Heart right ventricle (tissue), 16 donors: ENCODE data around the gene ST6GALNAC3. TPM values are rescaled to one million over a fixed set of nuclear protein-coding genes. Genes with fewer than 3 reads are reported as not detected.

Source experiments
- ATAC-seq, 8 donors: fragments of 200-7000 bp; cut with Tn5 transposase; one replicate each; pipeline ENCODE4 v1.9.1; 2020; ENCODE audit warnings: mild to moderate bottlenecking in 8 of 8, moderate library complexity in 8 of 8, moderate number of reproducible peaks in 1 of 8
- DNase-seq, 2 donors: peaks; one replicate each; pipeline ENCODE4 v3.0.0-alpha.2; 2020
- H3K27ac ChIP-seq, 10 donors: fragments of 200-600 bp; sonication (generic) in 2 of 10; one replicate each; pipeline versions ENCODE4 v1.5.0 to v1.8.0; 2020 to 2022; ENCODE audit warnings: mild to moderate bottlenecking in 3 of 10
- H3K27me3 ChIP-seq, 7 donors: fragments of 200-600 bp; one replicate each; pipeline ENCODE4 v1.8.0; 2021 to 2022; ENCODE audit warnings: mild to moderate bottlenecking in 2 of 7
- H3K36me3 ChIP-seq, 9 donors: fragments of 200-600 bp; sonication (generic) in 1 of 9; one replicate each; pipeline versions ENCODE4 v1.5.0 to v1.8.0; 2020 to 2022; ENCODE audit warnings: mild to moderate bottlenecking in 2 of 9
- H3K4me1 ChIP-seq, 9 donors: fragments of 200-600 bp; sonication (generic) in 1 of 9; one replicate each; pipeline versions ENCODE4 v1.5.0 to v1.8.0; 2020 to 2022; ENCODE audit warnings: mild to moderate bottlenecking in 4 of 9
- H3K4me3 ChIP-seq, 10 donors: fragments of 200-600 bp; sonication (generic) in 2 of 10; one replicate each; pipeline versions ENCODE4 v1.5.0 to v1.8.0; 2020 to 2022; ENCODE audit warnings: mild to moderate bottlenecking in 7 of 10, moderate library complexity in 2 of 10
- H3K9me3 ChIP-seq, 11 donors: fragments of 200-600 bp in 10 of 11; sonication (generic) in 2 of 11; one replicate each; pipeline versions ENCODE4 v1.5.0 to v1.8.0; 2013 to 2022; ENCODE audit warnings: mild to moderate bottlenecking in 2 of 11, control low read depth in 1 of 11, moderate library complexity in 1 of 11
- WGBS, 2 donors: extraction: QIAGEN DNeasy Blood & Tissue Kit; methylation state at CpG; one replicate each; pipeline ENCODE4 v1.1.7; 2013; ENCODE audit warnings: inconsistent platforms in 1 of 2; 5-methylcytosine and 5-hydroxymethylcytosine counted together
- intact Hi-C, 10 donors: fragments of 100-400 bp; cut with DNase I; formaldehyde crosslinking; loops; one replicate each; pipeline versions ENCODE4 v1.11.1 to v1.14.2; 2022
- polyA plus RNA-seq, 2 donors: library from polyadenylated mRNA; stranded (reverse); fragments of 200-250 nt; gene quantifications; one replicate each; pipeline ENCODE4 v1.2.3, GENCODE V29; 2013
- total RNA-seq, 10 donors: library from RNA; stranded (reverse); fragmentation: NEBNext Ultra II Directional in 3 of 10; extraction: Animal tissue kit (Norgen Biotek cat#: 25700) in 3 of 10; gene quantifications; one replicate each; pipeline versions ENCODE4 v1.2.1 to v1.2.4, GENCODE V29; 2021 to 2023
- TF ChIP-seq, protein P1 (sequence below), 9 donors: fragments of 200-600 bp; sonication (generic) in 2 of 9; IDR thresholded peaks; one replicate each; pipeline versions ENCODE4 v1.5.0 to v1.8.0; 2021 to 2022; ENCODE audit warnings: antibody characterized with exemption in 9 of 9, mild to moderate bottlenecking in 5 of 9, moderate library complexity in 1 of 9
- donor health status: Arrhythmogenic right ventricular cardiomyopathy.
- donor health status: ischemic (EF 13 %, LVEDD 7.1; RV severe dilation, severe dysfunction).
- donor health status: healthy with polysubstance abuse.
- donor health status: DM: no; HTN: yes; CAD: no.
- donor health status: DM: no; HTN: no; CAD: no.
- donor health status: ischemic (EF 25% LVEDD 6.9; RV normal size, moderate dysfunction).
- donor health status: ischemic (EF 25% LVEDD 5.7; RV mildly dilated, moderate dysfunction).
- donor health status: healthy.
- donor health status: DM: yes; HTN: yes; CAD: no.
- donor health status: Ischemic cardiomyopathy.
- donor health status: ischemic (EF 35%, LVEDD 5.7; RV mildly dilated, moderate dysfunction).
- donor health status: nonischemic (EF 11% LVEDD 7.7; RV severe dilation, severe dysfunction).
- donor health status: DM: yes; HTN: yes; CAD: no.
- donor health status: PGD.
- donor health status: ischemic (EF 29% LVEDD 5.4; RV normal size, mild dysfunction).
- donor health status: nonischemic (EF 23%, LVEDD 6.1; RV moderate dilation, normal function).

Gene ST6GALNAC3
- total and polyA plus RNA-seq, 12 donors, result 2.8 to 10.3 (median 4.8) TPM

DNA sequence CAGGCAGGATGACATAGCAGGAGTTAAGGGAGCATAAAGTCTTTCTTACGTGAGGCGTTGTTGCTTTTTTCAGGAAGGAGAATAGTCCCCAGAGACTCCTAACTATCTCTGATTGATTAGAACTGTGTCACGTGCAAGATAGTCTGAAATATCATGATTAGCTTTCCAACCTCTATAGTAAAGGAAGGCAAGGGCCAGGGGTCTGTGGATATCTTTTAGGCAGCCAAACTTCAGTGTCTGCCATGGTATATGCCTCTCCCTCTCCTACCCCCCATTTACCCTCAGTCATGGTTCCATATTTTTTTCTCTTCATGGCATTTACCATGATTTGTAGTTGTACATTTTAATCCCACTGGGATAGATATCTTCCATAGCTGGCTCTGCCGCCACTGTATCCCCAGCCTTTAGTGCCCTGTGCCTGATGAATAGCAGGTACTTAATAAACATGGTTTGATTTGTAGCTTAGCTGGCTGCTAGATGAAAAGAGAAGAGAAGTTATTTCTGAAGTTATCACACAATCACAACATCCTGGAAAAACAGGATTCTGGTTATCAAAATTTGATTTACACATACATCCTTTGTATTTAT is 474.1 kb downstream of the ST6GALNAC3 start:
- TF ChIP-seq, protein P1, sequence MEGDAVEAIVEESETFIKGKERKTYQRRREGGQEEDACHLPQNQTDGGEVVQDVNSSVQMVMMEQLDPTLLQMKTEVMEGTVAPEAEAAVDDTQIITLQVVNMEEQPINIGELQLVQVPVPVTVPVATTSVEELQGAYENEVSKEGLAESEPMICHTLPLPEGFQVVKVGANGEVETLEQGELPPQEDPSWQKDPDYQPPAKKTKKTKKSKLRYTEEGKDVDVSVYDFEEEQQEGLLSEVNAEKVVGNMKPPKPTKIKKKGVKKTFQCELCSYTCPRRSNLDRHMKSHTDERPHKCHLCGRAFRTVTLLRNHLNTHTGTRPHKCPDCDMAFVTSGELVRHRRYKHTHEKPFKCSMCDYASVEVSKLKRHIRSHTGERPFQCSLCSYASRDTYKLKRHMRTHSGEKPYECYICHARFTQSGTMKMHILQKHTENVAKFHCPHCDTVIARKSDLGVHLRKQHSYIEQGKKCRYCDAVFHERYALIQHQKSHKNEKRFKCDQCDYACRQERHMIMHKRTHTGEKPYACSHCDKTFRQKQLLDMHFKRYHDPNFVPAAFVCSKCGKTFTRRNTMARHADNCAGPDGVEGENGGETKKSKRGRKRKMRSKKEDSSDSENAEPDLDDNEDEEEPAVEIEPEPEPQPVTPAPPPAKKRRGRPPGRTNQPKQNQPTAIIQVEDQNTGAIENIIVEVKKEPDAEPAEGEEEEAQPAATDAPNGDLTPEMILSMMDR (IDR thresholded peaks at IDR 0.05), result no peak
- intact Hi-C loops, result no loop called here
- Histone ChIP-seq H3K27ac (no peak overlapping the region), H3K4me3 (no peak overlapping the region), H3K27me3 (no peaks in the 10 kb centered on the region), H3K36me3 (no peaks in the 10 kb centered on the region), H3K9me3 (no peaks in the 10 kb centered on the region), H3K4me1 (no peaks in the 10 kb centered on the region)
- WGBS, 2 donors, result 72 to 83% methylated on average over 4 of the region's 4 CpGs
- ATAC-seq (no peak), DNase-seq (no peak)

DNA sequence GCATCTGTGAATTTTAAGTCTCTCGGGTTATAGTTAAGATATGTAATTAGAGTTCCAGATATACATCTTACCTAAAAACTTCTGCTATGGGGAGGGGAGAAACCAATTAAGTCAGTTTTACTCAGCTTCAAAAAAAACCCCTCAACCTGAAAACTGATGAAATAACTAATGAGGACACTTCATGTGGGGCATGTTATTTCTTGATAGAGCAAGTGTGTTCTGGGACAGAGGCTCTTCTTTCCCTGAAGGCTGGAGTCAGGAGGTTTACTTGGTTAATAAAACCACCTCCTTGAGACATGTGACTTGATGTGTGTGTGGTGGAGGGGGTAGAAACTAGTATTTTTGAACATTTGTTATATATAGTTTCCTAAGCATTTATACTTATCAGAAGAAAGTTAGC is 479.7 kb downstream of the ST6GALNAC3 start:
- Histone ChIP-seq H3K27me3 (no peaks in the 10 kb centered on the region), H3K4me3 (no peak overlapping the region), H3K36me3 (no peaks in the 10 kb centered on the region), H3K4me1 (no peaks in the 10 kb centered on the region), H3K27ac (no peak overlapping the region), H3K9me3 (no peaks in the 10 kb centered on the region)
- DNase-seq (no peak), ATAC-seq (no peak)
- 87 to 93% methylated on average over 1 of the region's 1 CpG for WGBS, 2 donors
- intact Hi-C loops, result no loop called here
- TF ChIP-seq, protein P1 (IDR thresholded peaks at IDR 0.05), result no peak

DNA sequence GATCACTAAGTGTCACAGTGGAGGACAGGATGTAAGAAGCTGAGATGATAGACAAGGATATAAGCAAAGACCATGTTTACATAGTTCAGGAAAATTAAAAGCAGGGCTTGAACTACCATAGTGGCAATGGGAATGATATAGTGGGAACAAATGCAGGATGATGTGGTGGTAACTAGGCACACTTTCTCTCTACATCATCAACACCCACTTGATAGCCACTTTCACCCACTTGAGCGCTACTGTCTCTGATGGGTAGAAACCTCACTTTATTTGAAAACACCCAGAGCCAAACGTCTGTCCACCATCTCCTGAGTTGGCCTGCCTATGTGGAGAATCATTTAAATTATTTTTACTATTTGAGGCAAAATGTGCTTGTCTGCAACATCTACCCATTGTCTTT is 487.7 kb downstream of the ST6GALNAC3 start:
- no peaks in the 10 kb centered on the region for H3K36me3 ChIP-seq
- WGBS, 2 donors, result 77 to 86% methylated on average over 2 of the region's 2 CpGs
- H3K27ac ChIP-seq, result no peak overlapping the region
- ATAC-seq (no peak), DNase-seq (no peak)
- H3K9me3 ChIP-seq, result no peaks in the 10 kb centered on the region
- TF ChIP-seq, protein P1 (IDR thresholded peaks at IDR 0.05), result no peak
- no peak overlapping the region for H3K4me3 ChIP-seq
- no peaks in the 10 kb centered on the region for H3K27me3 ChIP-seq
- H3K4me1 ChIP-seq, result no peaks in the 10 kb centered on the region
- intact Hi-C loops, result loop anchor here in 1 of 10 donors (5.0 kb wide), 1 partner anchor 50 kb away; no protein-coding TSS in a partner anchor

DNA sequence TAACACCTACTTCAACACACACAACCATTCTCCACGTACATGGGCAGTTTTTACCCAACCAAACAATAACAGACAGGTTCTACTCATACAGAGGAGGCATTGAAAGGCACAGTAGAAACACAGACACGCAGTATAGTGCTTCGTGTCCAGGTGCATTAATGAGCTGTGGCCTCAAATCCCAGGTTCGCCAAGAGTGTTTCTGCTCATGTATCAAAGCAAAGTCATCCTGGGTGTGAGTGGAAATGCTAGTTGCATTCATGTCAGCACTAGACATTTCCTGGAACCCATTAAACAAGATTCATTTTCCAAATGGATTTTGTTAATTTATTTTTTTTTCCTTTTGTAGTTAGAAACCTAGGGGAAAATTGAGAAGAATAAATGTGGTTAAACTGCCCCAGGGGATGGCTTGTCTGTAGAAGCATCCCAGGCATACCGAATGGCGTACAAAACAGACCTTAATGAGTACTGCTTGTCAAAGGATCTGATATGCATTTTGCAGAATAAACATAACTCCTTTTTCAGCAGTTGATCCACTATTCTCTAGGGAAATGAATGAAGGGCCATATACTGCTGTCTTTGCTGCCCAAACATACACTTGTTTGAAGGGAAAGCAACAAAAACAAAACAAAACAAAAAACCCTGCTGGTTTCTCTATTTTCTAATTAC is 494.2 kb downstream of the ST6GALNAC3 start:
- no peaks in the 10 kb centered on the region for H3K27me3 ChIP-seq
- H3K4me1 ChIP-seq, result no peaks in the 10 kb centered on the region
- WGBS, 2 donors, result 85 to 92% methylated on average over 6 of the region's 6 CpGs

More for the DNA sequence above, 494.2 kb downstream of the ST6GALNAC3 start:
- no peak for DNase-seq
- Histone ChIP-seq H3K9me3 (no peaks in the 10 kb centered on the region), H3K27ac (no peak overlapping the region), H3K4me3 (no peak overlapping the region), H3K36me3 (no peaks in the 10 kb centered on the region)
- ATAC-seq, result no peak
- intact Hi-C loops, result no loop called here
- TF ChIP-seq, protein P1 (IDR thresholded peaks at IDR 0.05), result no peak
